ENCODE results near the gene FADS2. TPM values are rescaled to one million over a fixed set of nuclear protein-coding genes. Genes with fewer than 3 reads are reported as not detected.

FADS2 gene
- total RNA-seq, 1 experiment from 2014 or later: 48.8 TPM

DNA sequence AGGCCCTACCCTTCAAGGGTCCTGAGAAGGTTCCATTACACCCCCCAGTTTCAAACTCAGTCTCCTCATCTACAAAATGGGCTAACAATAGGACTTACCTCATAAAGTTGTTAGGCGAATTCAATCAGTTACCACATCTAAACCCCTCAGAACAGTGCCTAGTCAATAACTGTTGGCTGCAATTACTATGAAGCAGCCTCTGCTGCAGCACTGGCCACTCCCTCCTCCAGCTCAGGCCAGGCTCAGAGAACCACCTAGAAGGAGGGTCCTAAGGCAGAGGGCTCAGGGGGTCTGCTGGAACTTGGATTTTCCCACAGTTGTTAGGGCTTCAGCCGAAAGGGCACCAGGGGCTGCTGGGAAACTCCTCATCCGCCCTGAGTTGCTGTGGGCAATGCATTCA is 58.5 kb downstream of the FADS2 start:
- no peak for DNase-seq (ENCODE audit: low read depth)

DNA sequence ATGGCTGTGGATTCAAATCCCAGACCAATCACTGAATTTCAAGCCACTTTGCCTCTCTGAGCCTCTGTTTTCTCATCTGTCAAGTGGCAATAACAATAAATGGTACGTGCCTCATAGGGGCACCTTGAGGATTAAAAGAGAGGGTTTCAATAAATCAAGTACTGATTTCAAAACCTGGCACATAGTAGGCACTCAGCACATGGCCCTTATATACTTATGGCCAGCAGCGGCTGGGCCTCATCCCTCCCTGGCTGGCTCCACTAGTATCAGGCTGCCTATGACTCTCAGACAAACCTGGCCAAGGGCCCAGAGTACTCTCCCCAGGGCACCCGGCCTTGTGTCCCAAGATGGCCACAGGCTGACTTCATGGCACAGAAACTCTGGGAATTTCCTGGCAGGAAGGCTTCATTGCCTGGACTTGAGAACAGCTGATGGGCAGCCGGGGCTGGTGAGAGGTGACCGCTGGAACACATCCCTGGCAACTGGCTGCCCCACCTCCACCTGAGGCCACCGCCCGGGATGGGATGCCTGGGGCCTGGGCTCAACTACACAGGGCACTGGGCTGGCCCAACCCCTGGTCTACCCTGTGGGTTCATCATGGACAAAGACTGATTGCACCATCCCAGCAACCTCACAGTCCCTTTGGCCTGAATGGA is 59.9 kb downstream of the FADS2 start:
- DNase-seq (ENCODE audit: low read depth): peak; percentile 95

DNA sequence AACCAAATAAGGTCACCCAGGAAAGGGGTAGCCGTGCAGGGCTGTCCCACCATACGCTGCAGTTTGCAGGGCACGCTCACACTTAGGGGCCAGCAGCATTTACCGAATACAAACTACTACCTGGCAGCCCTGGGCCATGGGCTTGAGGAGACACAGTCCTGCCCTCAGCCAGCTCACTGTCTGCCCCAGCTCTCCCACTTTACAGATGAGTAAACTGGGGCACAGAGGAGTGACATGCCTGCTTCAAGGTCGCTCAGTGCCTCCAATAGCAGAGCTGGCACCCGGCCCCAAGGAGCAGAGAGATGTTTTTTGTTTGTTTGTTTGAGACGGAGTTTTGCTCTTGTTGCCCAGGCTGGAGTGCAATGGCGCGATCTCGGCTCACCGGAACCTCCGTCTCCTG is 60.5 kb downstream of the FADS2 start:
- DNase-seq (ENCODE audit: low read depth): no peak

GRCh38 chr11:61889831-61890230 is 61.7 kb downstream of the FADS2 start:
- no peak for DNase-seq (ENCODE audit: low read depth)

- peak; percentile 84 for DNase-seq (ENCODE audit: low read depth)
Measured at GRCh38 chr11:61890529-61891330, 62.6 kb downstream of the FADS2 start.

- peak; percentile 86 for DNase-seq (ENCODE audit: low read depth)
Measured at GRCh38 chr11:61891331-61892084, 63.4 kb downstream of the FADS2 start, which contains the start of gene FADS3. Gene FADS3 (minus strand): TSS chr11:61891545. CDS start chr11:61891381, 164 bp downstream.

DNA sequence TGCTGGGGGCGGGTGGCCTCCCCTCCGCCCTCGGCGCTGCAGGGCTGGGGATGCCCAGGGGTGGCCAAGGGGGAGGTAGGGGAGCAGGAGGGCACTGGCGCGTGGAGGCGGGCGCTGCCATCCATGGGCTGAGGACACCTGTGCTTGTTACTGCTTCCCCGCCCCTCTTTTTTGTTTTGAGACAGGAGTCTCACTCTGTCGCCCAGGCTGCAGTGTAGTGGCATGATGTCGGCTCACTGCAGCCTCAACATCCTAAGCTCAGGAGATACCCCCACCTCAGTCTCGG is 63.9 kb downstream of the FADS2 start:
- no peak for DNase-seq (ENCODE audit: low read depth)

GRCh38 chr11:61893981-61894380 is 65.9 kb downstream of the FADS2 start:
- DNase-seq (ENCODE audit: low read depth): peak; percentile 74

DNA sequence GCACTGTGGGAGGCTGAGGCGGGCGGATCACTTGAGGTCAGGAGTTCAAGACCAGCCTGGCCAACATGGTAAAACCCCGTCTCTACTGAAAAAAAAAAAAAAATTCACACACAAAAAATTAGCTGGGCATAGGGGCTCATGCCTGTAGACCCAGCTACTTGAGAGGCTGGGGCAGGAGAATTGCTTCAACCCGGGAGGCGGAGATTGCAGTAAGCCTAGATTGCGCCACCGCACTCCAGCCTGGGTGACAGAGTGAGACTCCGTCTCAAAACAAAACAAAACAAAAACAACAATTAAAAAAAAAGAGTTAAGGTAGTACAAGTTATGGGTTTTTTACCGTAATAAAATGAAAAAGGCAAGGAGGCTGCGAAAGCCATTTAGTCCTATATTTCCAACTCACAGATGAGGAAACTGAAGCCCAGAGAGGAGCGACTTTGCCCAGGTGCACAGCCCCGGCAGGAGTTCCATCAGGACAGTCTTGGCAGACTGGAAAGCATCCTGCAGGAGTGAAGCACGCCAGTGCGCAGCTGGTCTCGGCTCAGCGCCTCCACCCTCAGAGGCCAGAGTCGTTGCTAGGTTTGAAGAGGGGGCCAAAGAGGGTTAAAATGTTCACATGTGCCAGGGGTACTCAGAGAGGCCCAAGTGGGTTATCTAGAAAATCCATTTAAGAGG is 67.1 kb downstream of the FADS2 start:
- DNase-seq (ENCODE audit: low read depth): no peak

- DNase-seq (ENCODE audit: low read depth): no peak
Measured at GRCh38 chr11:61895718-61896059, 67.6 kb downstream of the FADS2 start.

DNA sequence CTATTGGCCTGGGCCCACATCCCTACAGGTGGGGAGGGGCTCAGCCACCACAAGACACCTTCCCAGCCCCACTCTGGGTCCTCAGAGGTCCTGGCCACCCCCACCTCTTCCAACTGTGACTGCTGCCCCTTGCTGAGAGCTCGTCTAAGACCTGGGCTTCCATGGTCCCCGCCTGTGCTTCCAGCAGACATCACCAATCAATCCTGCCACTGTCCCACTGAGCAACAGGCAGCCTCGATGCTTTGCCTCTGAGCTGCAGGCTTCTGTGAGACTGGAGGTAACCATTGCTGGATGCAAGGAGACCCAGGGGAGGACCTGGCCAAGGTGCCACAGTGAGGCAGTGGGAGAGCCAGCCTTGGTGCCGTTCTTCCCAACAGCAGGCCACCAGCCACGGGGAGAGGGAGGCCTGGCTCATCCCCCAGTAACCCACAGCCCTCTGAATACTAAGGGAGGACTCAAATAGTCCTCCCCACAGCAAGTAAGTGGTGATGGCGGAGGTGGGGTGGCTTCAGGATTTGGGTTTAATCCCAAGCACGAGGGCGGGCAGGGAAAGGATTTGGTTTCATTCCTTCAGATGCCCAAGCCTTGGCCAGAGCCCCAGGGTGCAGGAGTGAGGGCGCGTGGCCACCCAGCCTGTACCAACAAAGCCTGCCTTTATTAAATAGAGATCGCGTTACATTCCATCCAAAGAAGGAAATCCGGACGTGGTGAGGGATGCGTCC is 68.7 kb downstream of the FADS2 start:
- DNase-seq (ENCODE audit: low read depth): no peak

DNA sequence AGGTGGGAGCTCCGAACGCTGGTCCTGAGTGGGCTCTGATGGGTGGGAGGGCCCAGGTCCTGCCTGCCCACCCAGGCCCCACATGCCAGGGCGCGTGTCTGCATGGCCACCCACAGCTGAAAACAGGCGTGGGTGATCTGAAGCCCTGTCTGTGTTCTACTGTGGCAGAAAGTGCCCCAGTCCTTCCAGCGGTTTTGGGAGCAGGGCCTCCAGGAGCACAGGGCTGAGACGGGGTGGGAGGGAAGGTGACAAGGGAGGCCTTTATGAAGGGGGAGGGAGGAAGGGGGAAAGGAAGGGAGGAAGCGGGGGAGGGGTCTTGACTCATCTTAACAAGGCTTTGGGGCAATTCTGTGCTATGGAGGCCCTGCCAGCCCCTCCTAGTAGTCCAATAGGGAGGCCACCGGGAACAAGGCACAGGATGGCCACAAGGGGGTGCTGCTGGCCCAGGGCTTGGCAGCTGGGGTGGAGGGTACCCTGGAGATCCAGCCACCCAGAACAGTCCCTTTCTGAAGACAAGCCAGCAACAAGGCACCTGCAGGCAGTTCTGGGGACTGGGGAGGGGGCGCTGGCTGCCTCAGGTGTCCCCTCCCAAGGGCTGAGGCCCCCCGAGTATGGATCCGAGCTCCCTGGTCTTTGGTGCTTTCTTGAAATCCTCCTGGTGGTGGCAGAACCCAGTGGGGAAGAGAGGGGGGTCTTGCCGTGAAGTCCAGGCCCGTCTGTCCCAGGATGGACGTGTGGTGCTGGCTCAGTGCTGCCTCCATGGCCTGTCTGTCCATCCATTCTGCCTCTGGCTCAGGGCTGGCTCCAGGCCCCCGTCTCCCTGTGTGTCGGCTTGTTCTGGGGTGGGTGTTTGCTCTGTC is 69.5 kb downstream of the FADS2 start:
- DNase-seq (ENCODE audit: low read depth): peak; percentile 57

DNA sequence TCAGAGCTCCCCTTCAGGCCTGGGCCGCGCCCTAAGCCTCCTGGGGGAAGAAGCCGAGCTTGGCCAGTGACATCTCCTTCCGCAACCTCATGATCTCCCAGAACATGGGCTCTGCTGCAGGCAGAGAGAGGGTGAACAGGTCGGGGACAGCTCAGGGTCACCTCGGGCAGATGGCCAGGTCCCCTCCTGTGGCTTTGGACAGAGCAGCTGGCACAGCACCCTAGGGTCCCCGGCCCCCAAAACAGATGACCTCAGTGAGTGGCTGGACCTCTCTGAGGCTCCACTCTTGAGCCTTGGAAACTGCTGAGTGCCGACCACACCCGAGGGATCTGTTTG is 70.1 kb downstream of the FADS2 start:
- DNase-seq (ENCODE audit: low read depth): no peak

GRCh38 chr11:61899146-61899841 is 71.2 kb downstream of the FADS2 start:
- DNase-seq (ENCODE audit: low read depth): peak; percentile 58

DNA sequence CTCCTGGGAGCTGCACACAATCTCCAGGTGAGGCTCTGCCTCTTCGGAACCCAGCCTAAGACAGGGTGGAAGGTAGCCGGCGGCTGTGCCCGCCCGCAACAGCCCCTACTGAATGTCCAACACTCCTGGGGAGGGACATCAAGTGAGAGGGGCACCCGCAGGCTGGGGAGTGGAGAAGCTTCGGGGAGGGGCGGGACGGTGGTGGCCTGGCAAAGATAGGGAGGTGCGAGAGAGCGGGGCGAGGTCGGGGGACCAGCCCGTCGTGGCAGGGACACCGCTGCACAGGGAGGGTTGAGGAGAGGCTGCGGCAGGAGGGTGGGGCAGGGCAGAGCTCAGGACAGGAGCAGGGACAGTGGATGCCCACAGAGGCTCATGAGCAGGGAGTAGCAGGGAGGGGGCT is 72.2 kb downstream of the FADS2 start:
- no peak for DNase-seq (ENCODE audit: low read depth)

DNA sequence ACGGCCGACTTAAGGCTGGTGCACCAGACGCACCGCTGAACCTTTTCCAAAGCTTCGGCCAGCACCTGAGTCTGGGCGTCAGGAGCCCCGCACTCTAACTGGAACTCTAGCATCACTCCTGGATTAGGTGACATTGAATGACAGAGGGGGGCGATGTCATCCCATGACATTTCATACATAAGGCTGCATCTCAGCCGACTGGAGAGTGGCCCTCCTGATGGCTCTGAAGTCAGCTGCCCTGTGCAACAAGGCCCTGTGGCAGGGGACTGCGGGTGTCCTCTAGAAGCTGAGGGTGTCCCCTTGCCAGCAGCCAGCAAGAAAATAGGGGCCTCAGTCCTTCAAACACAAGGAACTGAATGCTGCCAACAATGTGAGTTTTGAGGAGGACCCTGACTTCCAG is 73.3 kb downstream of the FADS2 start:
- no peak for DNase-seq (ENCODE audit: low read depth)

DNA sequence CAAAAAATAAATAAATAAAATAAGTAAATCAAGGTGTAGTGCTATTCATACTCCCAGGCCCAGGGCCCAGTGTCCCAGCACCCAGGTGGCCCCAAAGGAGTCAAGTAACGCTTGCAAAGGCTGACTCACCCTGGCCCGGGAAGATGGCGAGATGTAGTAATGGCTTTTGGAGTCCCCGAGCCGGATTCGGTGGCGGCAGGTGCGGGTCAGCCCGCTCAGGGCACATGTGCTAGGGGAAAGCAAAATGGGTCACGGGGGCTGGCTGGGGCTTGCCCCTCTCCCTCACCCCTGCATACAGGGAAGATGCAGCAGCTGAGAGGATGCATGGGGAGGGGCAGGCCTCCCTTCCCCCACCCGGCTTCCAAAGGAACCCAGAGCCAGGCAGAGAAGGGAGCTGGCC is 74.2 kb downstream of the FADS2 start:
- DNase-seq (ENCODE audit: low read depth): no peak

- no peak for DNase-seq (ENCODE audit: low read depth)
Measured at GRCh38 chr11:61903845-61904244, 75.7 kb downstream of the FADS2 start.

GRCh38 chr11:61904539-61905048 is 76.5 kb downstream of the FADS2 start:
- DNase-seq (ENCODE audit: low read depth): no peak

All from RPMI7951 (cell line).